CD14-positive monocyte (primary cell): Measurements from ENCODE around the gene PUDP. TPM values are rescaled to one million over a fixed set of nuclear protein-coding genes. Genes with fewer than 3 reads are reported as not detected.
"Not testable (repeated sequence)": the region's sequence is repeated elsewhere in the genome, so short reads cannot be mapped to it uniquely, and the experiment has no call there.

ENCODE experiments used
- DNase-seq, 3 donors: peaks; one replicate each; pipeline ENCODE4 v3.0.0-alpha.2; 2011 to 2022
- H2AFZ ChIP-seq: 2 replicates; pipeline ENCODE4 v1.6.0; 2012; ENCODE audit warnings: mild to moderate bottlenecking, low read depth, low read length, inconsistent platforms; ENCODE audit not compliant: insufficient read depth, poor library complexity, severe bottlenecking
- H3K27ac ChIP-seq, 2 donors: 1 replicate in 1 of 2; 2 replicates in 1 of 2; pipeline ENCODE4 v1.5.1; 2012 to 2013; ENCODE audit warnings: low read length in 2 of 2, control low read depth in 1 of 2, inconsistent platforms in 1 of 2, low read depth in 1 of 2, mild to moderate bottlenecking in 1 of 2
- H3K27me3 ChIP-seq, 2 donors: one replicate each; pipeline versions ENCODE4 v1.6.0 to v1.6.1; 2011 to 2013; ENCODE audit warnings: low read length in 2 of 2; ENCODE audit not compliant: control insufficient read depth in 2 of 2, insufficient read depth in 2 of 2
- H3K36me3 ChIP-seq, 2 donors: replicated peaks in 1 of 2; 1 replicate in 1 of 2; 2 replicates in 1 of 2; pipeline versions ENCODE4 v1.5.1 to v1.6.1; 2012 to 2013; ENCODE audit warnings: low read length in 2 of 2, control low read depth in 1 of 2, inconsistent platforms in 1 of 2, mild to moderate bottlenecking in 1 of 2; ENCODE audit not compliant: insufficient read depth in 2 of 2, control insufficient read depth in 1 of 2
- H3K4me1 ChIP-seq, 2 donors: 1 replicate in 1 of 2; 2 replicates in 1 of 2; pipeline versions ENCODE4 v1.5.1 to v1.6.1; 2012 to 2013; ENCODE audit warnings: low read length in 2 of 2, control low read depth in 1 of 2, inconsistent platforms in 1 of 2, mild to moderate bottlenecking in 1 of 2, moderate library complexity in 1 of 2; ENCODE audit not compliant: insufficient read depth in 2 of 2, control insufficient read depth in 1 of 2
- H3K4me2 ChIP-seq: replicated peaks from 2 replicates; pipeline ENCODE3; 2012; ENCODE audit warnings: low read length, moderate library complexity, mild to moderate bottlenecking; ENCODE audit not compliant: poor library complexity, severe bottlenecking; ENCODE audit errors: extremely low read depth
- H3K4me3 ChIP-seq, 3 experiments: fragments of 200-600 bp in 1 of 3; sonication (generic) in 1 of 3; replicated peaks in 1 of 3; 1 replicate in 2 of 3; 2 replicates in 1 of 3; pipeline ENCODE4 v1.5.1; 2011 to 2013; ENCODE audit warnings: low read length in 3 of 3, mild to moderate bottlenecking in 3 of 3, control low read depth in 2 of 3, low read depth in 2 of 3, inconsistent platforms in 1 of 3, moderate library complexity in 1 of 3
- H3K79me2 ChIP-seq: 2 replicates; pipeline ENCODE4 v1.6.0; 2012; ENCODE audit warnings: mild to moderate bottlenecking, control low read depth, inconsistent platforms, low read length, moderate library complexity; ENCODE audit not compliant: insufficient read depth
- H3K9ac ChIP-seq: 2 replicates; pipeline ENCODE4 v1.6.0; 2017; ENCODE audit warnings: low read length, mild to moderate bottlenecking; ENCODE audit not compliant: insufficient read depth, poor library complexity, severe bottlenecking
- H3K9me3 ChIP-seq, 2 donors: replicated peaks in 1 of 2; 1 replicate in 1 of 2; 2 replicates in 1 of 2; pipeline versions ENCODE4 v1.5.1 to v1.6.1; 2012 to 2013; ENCODE audit warnings: low read length in 2 of 2, control low read depth in 1 of 2; ENCODE audit not compliant: control insufficient read depth in 1 of 2, insufficient read depth in 1 of 2
- H4K20me1 ChIP-seq: 2 replicates; pipeline ENCODE4 v1.6.0; 2012; ENCODE audit warnings: mild to moderate bottlenecking, low read length, control low read depth, moderate library complexity; ENCODE audit not compliant: insufficient read depth
- H3K27ac Mint-ChIP-seq, 7 donors: one replicate each; pipeline ENCODE4 v1.8.0; 2020; ENCODE audit warnings: mild to moderate bottlenecking in 7 of 7, mixed read lengths in 7 of 7, moderate library complexity in 6 of 7, inconsistent platforms in 2 of 7
- H3K27me3 Mint-ChIP-seq, 3 donors: one replicate each; pipeline ENCODE4 v1.8.0; 2021 to 2022; ENCODE audit warnings: low read depth in 3 of 3, mild to moderate bottlenecking in 3 of 3, mixed read lengths in 3 of 3, moderate library complexity in 3 of 3, inconsistent platforms in 1 of 3
- H3K36me3 Mint-ChIP-seq, 2 donors: one replicate each; pipeline ENCODE4 v1.8.0; 2020; ENCODE audit warnings: mixed read lengths in 2 of 2, inconsistent platforms in 1 of 2, mild to moderate bottlenecking in 1 of 2
- H3K4me1 Mint-ChIP-seq: one replicate; pipeline ENCODE4 v1.8.0; 2020; ENCODE audit warnings: mild to moderate bottlenecking, mixed read lengths
- H3K4me3 Mint-ChIP-seq, 2 donors: one replicate each; pipeline ENCODE4 v1.8.0; 2020; ENCODE audit warnings: mild to moderate bottlenecking in 2 of 2, mixed read lengths in 2 of 2, moderate library complexity in 1 of 2
- H3K9me3 Mint-ChIP-seq, 7 donors: one replicate each; pipeline ENCODE4 v1.8.0; 2020 to 2022; ENCODE audit warnings: mixed read lengths in 7 of 7, mild to moderate bottlenecking in 6 of 7, moderate library complexity in 6 of 7, inconsistent platforms in 2 of 7
- WGBS: methylation state at CpG from one replicate; pipeline ENCODE4 v1.1.5; 2013; ENCODE audit warnings: missing lambda C conversion rate; ENCODE audit not compliant: insufficient coverage; 5-methylcytosine and 5-hydroxymethylcytosine counted together
- intact Hi-C, 2 donors: fragments of 100-400 bp; cut with micrococcal nuclease; formaldehyde crosslinking; loops; one replicate each; pipeline versions ENCODE4 v1.15.0 to v1.15.1; 2023
- polyA plus RNA-seq, 3 donors: library from polyadenylated mRNA; depleted of rRNA in 1 of 3; unstranded in 2 of 3; stranded (reverse) in 1 of 3; fragments of 300-500 nt in 2 of 3; fragments of >200 nt in 1 of 3; fragmentation: Illumina TruSeq in 2 of 3; gene quantifications; 1 replicate in 2 of 3; 2 replicates in 1 of 3; pipeline ENCODE4 v1.2.3, GENCODE V29; 2012 to 2021
- TF ChIP-seq, protein P1 (sequence below): fragments of 200-600 bp; IDR thresholded peaks from one replicate; pipeline ENCODE4 v1.8.0; 2022; ENCODE audit warnings: antibody characterized with exemption, mild to moderate bottlenecking

The PUDP gene
- polyA plus RNA-seq, 3 donors = 21.4 to 49.5 (median 45.4) TPM

DNA sequence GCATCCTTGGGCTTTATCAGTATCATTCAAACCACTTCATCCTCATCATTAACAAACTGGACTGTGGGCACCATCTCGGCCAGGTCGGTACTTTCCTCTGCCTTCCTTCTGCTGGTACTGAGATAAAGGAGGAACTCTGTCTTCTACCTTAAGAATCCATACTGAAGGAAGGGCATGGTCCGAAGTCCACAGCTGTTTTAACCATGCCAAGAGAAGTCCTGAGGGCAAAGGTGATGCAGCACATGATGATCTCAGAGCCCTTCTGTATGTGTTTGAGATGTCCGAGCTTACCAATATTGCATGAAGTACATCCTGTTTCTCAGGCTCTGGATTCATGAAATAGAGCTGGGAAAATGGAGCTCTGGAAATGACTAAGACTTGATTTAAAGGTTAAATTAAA, 126.0 kb downstream of the PUDP start:
- intact Hi-C loops = no loop called here
- Histone ChIP-seq H3K27me3 (no peaks in the 10 kb centered on the region), H2AFZ (no peak overlapping the region), H3K79me2 (no peaks in the 10 kb centered on the region), H3K4me2 (no peak overlapping the region), H3K9me3 (no peaks in the 10 kb centered on the region), H3K4me3 (no peak overlapping the region), H3K9ac (no peak overlapping the region), H3K36me3 (no peaks in the 10 kb centered on the region), H3K27ac (no peak overlapping the region), H4K20me1 (no peaks in the 10 kb centered on the region), H3K4me1 (no peaks in the 10 kb centered on the region)
- Mint-ChIP-seq H3K36me3 (no peaks in the 10 kb centered on the region), H3K27ac (no peak overlapping the region), H3K4me1 (no peaks in the 10 kb centered on the region), H3K27me3 (no peaks in the 10 kb centered on the region), H3K4me3 (no peak overlapping the region), H3K9me3 (peaks cover 0 to 8% (median 2%) of the 10 kb centered on the region in 7 donors)
- DNase-seq = no peak
- TF ChIP-seq, protein P1, sequence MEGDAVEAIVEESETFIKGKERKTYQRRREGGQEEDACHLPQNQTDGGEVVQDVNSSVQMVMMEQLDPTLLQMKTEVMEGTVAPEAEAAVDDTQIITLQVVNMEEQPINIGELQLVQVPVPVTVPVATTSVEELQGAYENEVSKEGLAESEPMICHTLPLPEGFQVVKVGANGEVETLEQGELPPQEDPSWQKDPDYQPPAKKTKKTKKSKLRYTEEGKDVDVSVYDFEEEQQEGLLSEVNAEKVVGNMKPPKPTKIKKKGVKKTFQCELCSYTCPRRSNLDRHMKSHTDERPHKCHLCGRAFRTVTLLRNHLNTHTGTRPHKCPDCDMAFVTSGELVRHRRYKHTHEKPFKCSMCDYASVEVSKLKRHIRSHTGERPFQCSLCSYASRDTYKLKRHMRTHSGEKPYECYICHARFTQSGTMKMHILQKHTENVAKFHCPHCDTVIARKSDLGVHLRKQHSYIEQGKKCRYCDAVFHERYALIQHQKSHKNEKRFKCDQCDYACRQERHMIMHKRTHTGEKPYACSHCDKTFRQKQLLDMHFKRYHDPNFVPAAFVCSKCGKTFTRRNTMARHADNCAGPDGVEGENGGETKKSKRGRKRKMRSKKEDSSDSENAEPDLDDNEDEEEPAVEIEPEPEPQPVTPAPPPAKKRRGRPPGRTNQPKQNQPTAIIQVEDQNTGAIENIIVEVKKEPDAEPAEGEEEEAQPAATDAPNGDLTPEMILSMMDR = no peak
- WGBS = no CpG with 5 or more reads among the region's 4 CpGs

DNA sequence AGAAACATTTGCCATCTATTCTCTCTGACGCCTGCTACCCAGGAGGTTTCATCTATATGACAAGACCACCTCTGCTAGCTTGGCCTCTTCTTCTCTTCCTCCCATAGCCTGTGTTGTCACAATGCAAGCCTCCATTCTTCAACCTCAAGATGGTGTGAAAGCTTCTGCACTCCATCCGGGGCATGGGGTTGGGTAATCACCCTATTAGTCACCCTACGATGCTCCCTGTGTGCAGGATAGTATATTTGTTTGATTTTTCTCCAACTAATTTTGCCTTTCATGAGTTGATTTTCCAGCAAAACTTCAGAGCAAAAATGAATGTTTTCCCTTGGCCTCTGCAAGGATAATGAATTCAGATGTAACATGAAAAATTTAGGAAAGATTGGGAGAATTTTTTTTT, 128.4 kb downstream of the PUDP start:
- TF ChIP-seq, protein P1 = no peak
- no peaks in the 10 kb centered on the region for H4K20me1 ChIP-seq
- H2AFZ ChIP-seq = no peak overlapping the region
- Mint-ChIP-seq H3K36me3 (no peaks in the 10 kb centered on the region), H3K27ac (no peak overlapping the region), H3K27me3 (no peaks in the 10 kb centered on the region), H3K4me3 (no peak overlapping the region), H3K9me3 (peaks cover 0 to 11% (median 1%) of the 10 kb centered on the region in 7 donors), H3K4me1 (no peaks in the 10 kb centered on the region)
- intact Hi-C loops = no loop called here
- no peaks in the 10 kb centered on the region for H3K79me2 ChIP-seq
- H3K36me3 ChIP-seq = no peaks in the 10 kb centered on the region
- no peak for DNase-seq
- WGBS = no CpG with 5 or more reads among the region's 3 CpGs
- H3K9ac ChIP-seq = no peak overlapping the region
- H3K4me2 ChIP-seq = no peak overlapping the region
- no peak overlapping the region for H3K27ac ChIP-seq
- no peaks in the 10 kb centered on the region for H3K9me3 ChIP-seq
- H3K4me1 ChIP-seq = no peaks in the 10 kb centered on the region
- H3K27me3 ChIP-seq = no peaks in the 10 kb centered on the region
- no peak overlapping the region for H3K4me3 ChIP-seq

DNA sequence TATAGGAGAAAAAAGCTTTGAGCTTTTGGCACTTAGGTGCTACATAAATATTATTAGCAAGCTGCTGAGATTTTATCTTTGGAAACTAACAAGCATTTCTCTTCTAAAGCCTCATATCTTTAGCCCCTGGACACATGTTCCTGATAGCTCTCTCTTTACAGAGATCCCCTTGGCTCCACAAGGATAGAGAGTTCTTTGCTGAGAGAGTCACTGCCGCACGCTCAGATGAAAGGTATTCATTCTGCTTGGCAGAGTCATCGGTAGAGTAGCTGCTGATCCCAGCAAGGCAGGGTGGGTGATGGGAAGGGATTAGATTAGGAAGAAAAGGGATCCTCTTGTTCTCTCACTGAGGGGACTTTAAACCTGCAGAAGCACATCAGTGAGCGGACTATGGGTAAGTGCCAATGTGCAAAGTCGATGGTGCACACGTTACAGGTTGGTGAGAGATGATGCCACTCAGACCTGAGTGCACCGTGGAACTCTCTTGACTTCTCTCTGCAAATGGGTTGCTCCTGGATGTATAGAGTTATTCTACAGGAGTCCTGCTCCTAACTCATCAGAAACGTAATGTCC, 135.6 kb downstream of the PUDP start:
- H3K4me2 ChIP-seq, H4K20me1 ChIP-seq: not testable (repeated sequence)

More for the DNA sequence above, 135.6 kb downstream of the PUDP start:
- H3K4me1 ChIP-seq, intact Hi-C loops, H3K4me3 Mint-ChIP-seq, H3K27ac ChIP-seq, H3K27me3 Mint-ChIP-seq, H3K9ac ChIP-seq, H3K4me1 Mint-ChIP-seq, H2AFZ ChIP-seq, H3K4me3 ChIP-seq, H3K36me3 Mint-ChIP-seq, H3K9me3 ChIP-seq, DNase-seq, H3K79me2 ChIP-seq, H3K36me3 ChIP-seq, H3K27me3 ChIP-seq: not testable (repeated sequence)
- Mint-ChIP-seq H3K27ac (peak overlapping the region in 1 of 7 donors; percentile 14), H3K9me3 (peaks cover 0 to 14% (median 3%) of the 10 kb centered on the region in 7 donors)
- 86% methylated on average over 3 of the region's 8 CpGs for WGBS
